IMR-90 (cell line): ENCODE results near the gene GGCT.

Experiments used
- CEBPB ChIP-seq: IDR thresholded peaks from 2 replicates; pipeline ENCODE4 v1.6.1; 2012; ENCODE audit warnings: low read depth, low read length, improper control_type of control experiment
- CHD1 ChIP-seq: IDR thresholded peaks from 2 replicates; pipeline ENCODE4 v1.6.1; 2012; ENCODE audit warnings: low read depth, low read length, improper control_type of control experiment
- MAZ ChIP-seq: IDR thresholded peaks from 2 replicates; pipeline ENCODE4 v1.6.1; 2012; ENCODE audit warnings: low read depth, mild to moderate bottlenecking, low read length, improper control_type of control experiment, moderate library complexity, borderline replicate concordance
- RAD21 ChIP-seq: IDR thresholded peaks from 2 replicates; pipeline ENCODE4 v1.6.1; 2012; ENCODE audit warnings: low read length, improper control_type of control experiment
- SMC3 ChIP-seq: fragments of 150-350 bp; IDR thresholded peaks from 2 replicates; pipeline ENCODE4 v1.6.1; 2016; ENCODE audit warnings: low read depth, mild to moderate bottlenecking, antibody characterized with exemption, low read length, moderate library complexity
- TF ChIP-seq, protein P1 (sequence below): fragments of 150-350 bp; IDR thresholded peaks from 2 replicates; pipeline ENCODE4 v1.6.1; 2016; ENCODE audit warnings: low read depth, mild to moderate bottlenecking, low read length, moderate library complexity, borderline replicate concordance
- TF ChIP-seq, protein P2 (sequence below): conservative IDR thresholded peaks from 2 replicates; pipeline ENCODE4 v1.5.1; 2012; ENCODE audit warnings: mild to moderate bottlenecking, low read depth, low read length, improper control_type of control experiment

DNA sequence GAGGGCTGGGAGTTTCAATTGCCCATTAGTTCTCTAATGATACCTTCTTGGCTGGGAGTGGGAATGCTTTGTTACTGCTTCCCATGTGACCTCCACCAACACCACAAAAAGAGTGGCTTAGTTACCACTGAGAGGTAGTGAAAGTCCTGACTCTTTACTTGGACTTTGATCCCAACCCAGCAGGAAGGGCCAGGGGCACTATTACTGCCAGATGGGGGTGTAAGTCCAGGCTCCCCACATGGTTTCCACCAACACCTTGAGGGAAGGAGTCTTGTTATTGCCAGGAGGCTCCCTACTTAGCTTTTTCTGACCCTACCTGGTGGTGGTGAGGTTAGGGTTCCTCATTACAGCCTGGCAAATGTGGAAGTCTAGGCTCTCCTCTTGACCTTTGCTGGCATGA lies 11.4 kb downstream of the GGCT start:
- TF ChIP-seq, protein P1, sequence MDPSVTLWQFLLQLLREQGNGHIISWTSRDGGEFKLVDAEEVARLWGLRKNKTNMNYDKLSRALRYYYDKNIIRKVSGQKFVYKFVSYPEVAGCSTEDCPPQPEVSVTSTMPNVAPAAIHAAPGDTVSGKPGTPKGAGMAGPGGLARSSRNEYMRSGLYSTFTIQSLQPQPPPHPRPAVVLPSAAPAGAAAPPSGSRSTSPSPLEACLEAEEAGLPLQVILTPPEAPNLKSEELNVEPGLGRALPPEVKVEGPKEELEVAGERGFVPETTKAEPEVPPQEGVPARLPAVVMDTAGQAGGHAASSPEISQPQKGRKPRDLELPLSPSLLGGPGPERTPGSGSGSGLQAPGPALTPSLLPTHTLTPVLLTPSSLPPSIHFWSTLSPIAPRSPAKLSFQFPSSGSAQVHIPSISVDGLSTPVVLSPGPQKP: no peak
- no peak for TF ChIP-seq SMC3
- no peak for TF ChIP-seq RAD21
- no peak for TF ChIP-seq CEBPB
- TF ChIP-seq, protein P2, sequence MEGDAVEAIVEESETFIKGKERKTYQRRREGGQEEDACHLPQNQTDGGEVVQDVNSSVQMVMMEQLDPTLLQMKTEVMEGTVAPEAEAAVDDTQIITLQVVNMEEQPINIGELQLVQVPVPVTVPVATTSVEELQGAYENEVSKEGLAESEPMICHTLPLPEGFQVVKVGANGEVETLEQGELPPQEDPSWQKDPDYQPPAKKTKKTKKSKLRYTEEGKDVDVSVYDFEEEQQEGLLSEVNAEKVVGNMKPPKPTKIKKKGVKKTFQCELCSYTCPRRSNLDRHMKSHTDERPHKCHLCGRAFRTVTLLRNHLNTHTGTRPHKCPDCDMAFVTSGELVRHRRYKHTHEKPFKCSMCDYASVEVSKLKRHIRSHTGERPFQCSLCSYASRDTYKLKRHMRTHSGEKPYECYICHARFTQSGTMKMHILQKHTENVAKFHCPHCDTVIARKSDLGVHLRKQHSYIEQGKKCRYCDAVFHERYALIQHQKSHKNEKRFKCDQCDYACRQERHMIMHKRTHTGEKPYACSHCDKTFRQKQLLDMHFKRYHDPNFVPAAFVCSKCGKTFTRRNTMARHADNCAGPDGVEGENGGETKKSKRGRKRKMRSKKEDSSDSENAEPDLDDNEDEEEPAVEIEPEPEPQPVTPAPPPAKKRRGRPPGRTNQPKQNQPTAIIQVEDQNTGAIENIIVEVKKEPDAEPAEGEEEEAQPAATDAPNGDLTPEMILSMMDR: no peak
- no peak for TF ChIP-seq MAZ
- TF ChIP-seq CHD1: no peak
